H1 (cell line): ENCODE measurements around the gene SIT1. TPM values are rescaled to one million over a fixed set of nuclear protein-coding genes. Genes with fewer than 3 reads are reported as not detected.

Source experiments
- CTCF ChIA-PET: fragments of 300-600 bp; sonication (Branson Sonifier 250); formaldehyde crosslinking; loops from one replicate; lab custom pipeline; 2021; ENCODE audit not compliant: partially characterized antibody; lab: Charles Lee
- POLR2A ChIA-PET: fragments of 300-600 bp; sonication (Branson Sonifier 250); formaldehyde crosslinking; loops from one replicate; lab custom pipeline; 2021; ENCODE audit warnings: inconsistent platforms; ENCODE audit not compliant: partially characterized antibody; lab: Charles Lee
- DNase-seq, 2 experiments: peaks; one replicate each; pipeline versions ENCODE4 v3.0.0 to v3.0.0-alpha.2; 2010 to 2022; ENCODE audit warnings: low spot score in 2 of 2, low read depth in 1 of 2, mixed read lengths in 1 of 2
- FAIRE-seq: peaks from 2 replicates; lab custom pipeline; 2011; peaks lifted over from hg19 to GRCh38; lab: Jason Lieb, UNC
- H2AFZ ChIP-seq: 2 replicates; pipeline ENCODE4 v1.8.1; 2012; ENCODE audit warnings: low read length, inconsistent platforms
- H2AK5ac ChIP-seq: 2 replicates; pipeline ENCODE4 v1.6.1; 2013; ENCODE audit warnings: low read depth, low read length
- H2BK120ac ChIP-seq: replicated peaks from 2 replicates; pipeline ENCODE3; 2013; ENCODE audit warnings: low read depth, low read length, inconsistent platforms
- H2BK12ac ChIP-seq: 2 replicates; pipeline ENCODE4 v1.6.1; 2013; ENCODE audit warnings: low read depth, low read length
- H2BK15ac ChIP-seq: 2 replicates; pipeline ENCODE4 v1.6.1; 2013; ENCODE audit warnings: low read length
- H2BK20ac ChIP-seq: 2 replicates; pipeline ENCODE4 v1.6.1; 2013; ENCODE audit warnings: low read length
- H2BK5ac ChIP-seq: 2 replicates; pipeline ENCODE4 v1.6.1; 2013; ENCODE audit warnings: low read depth, low read length
- H3K14ac ChIP-seq: 2 replicates; pipeline ENCODE4 v1.6.1; 2013; ENCODE audit warnings: inconsistent platforms; ENCODE audit not compliant: insufficient read length
- H3K18ac ChIP-seq: 2 replicates; pipeline ENCODE4 v1.6.1; 2013; ENCODE audit warnings: low read length; ENCODE audit errors: extremely low read depth
- H3K23ac ChIP-seq: 2 replicates; pipeline ENCODE4 v1.6.1; 2013; ENCODE audit warnings: inconsistent platforms; ENCODE audit not compliant: insufficient read length
- H3K23me2 ChIP-seq: 2 replicates; pipeline ENCODE4 v1.6.1; 2013; ENCODE audit warnings: low read depth, low read length
- H3K27ac ChIP-seq: 2 replicates; pipeline ENCODE4 v1.6.1; 2011; ENCODE audit warnings: low read depth, low read length, inconsistent platforms
- H3K27me3 ChIP-seq, 4 experiments: replicated peaks in 1 of 4; 1 replicate in 1 of 4; 2 replicates in 3 of 4; pipeline versions ENCODE4 v1.6.1 to v1.8.1; 2011 to 2013; ENCODE audit warnings: low read length in 3 of 4, mild to moderate bottlenecking in 3 of 4, inconsistent platforms in 2 of 4, mixed read lengths in 2 of 4, moderate library complexity in 1 of 4; ENCODE audit not compliant: control insufficient read depth in 3 of 4, insufficient read depth in 3 of 4; ENCODE audit errors: extremely low read depth in 1 of 4
- H3K36me3 ChIP-seq, 4 experiments: 2 replicates each; pipeline versions ENCODE4 v1.6.1 to v1.8.1; 2011 to 2013; ENCODE audit warnings: mild to moderate bottlenecking in 4 of 4, low read length in 3 of 4, moderate library complexity in 2 of 4, control low read depth in 1 of 4, inconsistent platforms in 1 of 4; ENCODE audit not compliant: insufficient read depth in 4 of 4, control insufficient read depth in 2 of 4
- H3K4ac ChIP-seq: replicated peaks from 2 replicates; pipeline ENCODE3; 2013; ENCODE audit warnings: low read length, low read depth, mixed read lengths, inconsistent platforms; ENCODE audit not compliant: insufficient read length
- H3K4me1 ChIP-seq, 4 experiments: replicated peaks in 1 of 4; 1 replicate in 1 of 4; 2 replicates in 3 of 4; pipeline versions ENCODE4 v1.6.1 to v1.8.1; 2011 to 2013; ENCODE audit warnings: low read length in 3 of 4, inconsistent platforms in 2 of 4, mixed read lengths in 1 of 4; ENCODE audit not compliant: insufficient read depth in 4 of 4, control insufficient read depth in 3 of 4
- H3K4me2 ChIP-seq, 2 experiments: 2 replicates each; pipeline versions ENCODE4 v1.6.1 to v1.8.1; 2011 to 2013; ENCODE audit warnings: low read depth in 2 of 2, low read length in 2 of 2, control low read depth in 1 of 2, inconsistent platforms in 1 of 2, mild to moderate bottlenecking in 1 of 2; ENCODE audit not compliant: insufficient read depth in 1 of 2
- H3K4me3 ChIP-seq, 4 experiments: fragments of 200-600, 300-600 bp in 1 of 4; sonication (generic), shearing (Covaris generic), sonication (Bioruptor Twin) in 1 of 4; 2 replicates each; pipeline versions ENCODE4 v1.5.1 to v1.8.1; 2011 to 2016; ENCODE audit warnings: low read length in 4 of 4, low read depth in 3 of 4, control low read depth in 2 of 4, inconsistent platforms in 2 of 4, mild to moderate bottlenecking in 2 of 4, mixed read lengths in 1 of 4, moderate library complexity in 1 of 4; ENCODE audit not compliant: insufficient read depth in 2 of 4; ENCODE audit errors: extremely low read depth in 1 of 4
- H3K56ac ChIP-seq: replicated peaks from 2 replicates; pipeline ENCODE3; 2013; ENCODE audit warnings: low read depth, mild to moderate bottlenecking, mixed read lengths, low read length, inconsistent platforms; ENCODE audit not compliant: insufficient read length
- H3K79me1 ChIP-seq: 2 replicates; pipeline ENCODE4 v1.6.1; 2013; ENCODE audit warnings: low read depth, low read length, control low read depth
- H3K79me2 ChIP-seq, 2 experiments: 2 replicates each; pipeline versions ENCODE4 v1.6.1 to v1.8.1; 2012 to 2013; ENCODE audit warnings: low read length in 2 of 2, mild to moderate bottlenecking in 2 of 2, inconsistent platforms in 1 of 2; ENCODE audit not compliant: insufficient read depth in 2 of 2, control insufficient read depth in 1 of 2
- H3K9ac ChIP-seq, 4 experiments: replicated peaks in 1 of 4; 1 replicate in 1 of 4; 2 replicates in 3 of 4; pipeline versions ENCODE4 v1.6.1 to v1.8.1; 2011 to 2013; ENCODE audit warnings: low read depth in 3 of 4, low read length in 3 of 4, control low read depth in 2 of 4, mild to moderate bottlenecking in 2 of 4, moderate library complexity in 2 of 4, inconsistent platforms in 1 of 4; ENCODE audit errors: extremely low read depth in 1 of 4
- H3K9me3 ChIP-seq, 2 experiments: 2 replicates each; pipeline versions ENCODE4 v1.6.1 to v1.8.1; 2012 to 2013; ENCODE audit warnings: mild to moderate bottlenecking in 2 of 2, moderate library complexity in 2 of 2, control low read depth in 1 of 2, inconsistent platforms in 1 of 2, low read depth in 1 of 2, low read length in 1 of 2, mixed read lengths in 1 of 2; ENCODE audit not compliant: insufficient read depth in 2 of 2
- H4K20me1 ChIP-seq, 2 experiments: replicated peaks in 1 of 2; 2 replicates each; pipeline versions ENCODE3 to v1.8.1; 2011 to 2013; ENCODE audit warnings: inconsistent platforms in 2 of 2, low read length in 2 of 2, mild to moderate bottlenecking in 1 of 2; ENCODE audit not compliant: insufficient read depth in 2 of 2, control insufficient read depth in 1 of 2
- H4K5ac ChIP-seq: 2 replicates; pipeline ENCODE4 v1.6.1; 2013; ENCODE audit warnings: low read length, low read depth, mixed read lengths, inconsistent platforms; ENCODE audit not compliant: insufficient read length
- H4K8ac ChIP-seq: 2 replicates; pipeline ENCODE4 v1.8.0; 2013; ENCODE audit warnings: mild to moderate bottlenecking, moderate library complexity, low read length, inconsistent platforms; ENCODE audit not compliant: insufficient read depth; ENCODE audit errors: extremely low read depth
- H4K91ac ChIP-seq: replicated peaks from 2 replicates; pipeline ENCODE3; 2013; ENCODE audit warnings: low read length, mixed read lengths, inconsistent platforms; ENCODE audit not compliant: insufficient read length
- ASH2L ChIP-seq: fragments of 200-600, 300-600 bp; sonication (generic); IDR thresholded peaks from one replicate; pipeline ENCODE4 v1.7.1; 2017; ENCODE audit warnings: low read length
- CBX8 ChIP-seq: fragments of 300-800, 300-1000 bp; sonication (generic); IDR thresholded peaks from 2 replicates; pipeline ENCODE4 v1.7.1; 2016; ENCODE audit warnings: low read depth, low read length, borderline replicate concordance
- CTBP2 ChIP-seq: IDR thresholded peaks from 2 replicates; pipeline ENCODE4 v1.7.0; 2011; ENCODE audit warnings: borderline replicate concordance, mild to moderate bottlenecking, moderate library complexity, mixed read lengths, low read length; ENCODE audit not compliant: insufficient read depth, insufficient read length
- JUN ChIP-seq: IDR thresholded peaks from 2 replicates; pipeline ENCODE4 v1.6.1; 2011; ENCODE audit warnings: low read depth, mild to moderate bottlenecking, improper control_type of control experiment, low read length
- JUND ChIP-seq: IDR thresholded peaks from 2 replicates; pipeline ENCODE4 v1.6.1; 2011; ENCODE audit warnings: mild to moderate bottlenecking, improper control_type of control experiment, low read length
- PHF8 ChIP-seq: fragments of 200-600 bp; sonication (generic); conservative IDR thresholded peaks from 2 replicates; pipeline ENCODE4 v1.7.1; 2012; ENCODE audit warnings: low read depth, mild to moderate bottlenecking, inconsistent platforms, low read length, moderate library complexity
- RAD21 ChIP-seq, 2 experiments: IDR thresholded peaks in 1 of 2; conservative IDR thresholded peaks in 1 of 2; 2 replicates each; pipeline ENCODE4 v1.6.1; 2011; ENCODE audit warnings: low read depth in 2 of 2, low read length in 2 of 2, improper control_type of control experiment in 1 of 2, inconsistent platforms in 1 of 2, mild to moderate bottlenecking in 1 of 2, moderate library complexity in 1 of 2
- RFX5 ChIP-seq: IDR thresholded peaks from 2 replicates; pipeline ENCODE4 v1.6.1; 2011; ENCODE audit warnings: low read depth, low read length, improper control_type of control experiment, borderline replicate concordance
- SIN3A ChIP-seq, 2 experiments: IDR thresholded peaks in 1 of 2; conservative IDR thresholded peaks in 1 of 2; 2 replicates each; pipeline ENCODE4 v1.6.1; 2011 to 2012; ENCODE audit warnings: low read length in 2 of 2, improper control_type of control experiment in 1 of 2, low read depth in 1 of 2, mild to moderate bottlenecking in 1 of 2
- SP1 ChIP-seq: IDR thresholded peaks from 2 replicates; pipeline ENCODE4 v1.6.1; 2011; ENCODE audit warnings: low read depth, low read length
- SRF ChIP-seq: IDR thresholded peaks from 2 replicates; pipeline ENCODE4 v1.6.1; 2011; ENCODE audit warnings: mild to moderate bottlenecking, low read depth, low read length, moderate library complexity
- TAF7 ChIP-seq: optimal IDR thresholded peaks from 2 replicates; pipeline ENCODE3; 2011; ENCODE audit warnings: low read depth, mild to moderate bottlenecking, inconsistent platforms, low read length, moderate library complexity, borderline replicate concordance
- WGBS, 2 experiments: shearing (Covaris generic) in 1 of 2; methylation state at CpG; one replicate each; pipeline versions ENCODE4 v1.1.6 to v1.1.7; 2013 to 2015; ENCODE audit warnings: low lambda C conversion rate in 2 of 2, mixed read lengths in 2 of 2, inconsistent platforms in 1 of 2, low coverage in 1 of 2, missing lambda C conversion rate in 1 of 2; ENCODE audit not compliant: insufficient replicate concordance in 2 of 2, insufficient coverage in 1 of 2, insufficient read length in 1 of 2; ENCODE audit errors: extremely low coverage in 1 of 2, missing lambda C conversion rate in 1 of 2; 5-methylcytosine and 5-hydroxymethylcytosine counted together
- polyA plus RNA-seq, 7 experiments: library from polyadenylated mRNA; depleted of rRNA in 3 of 7; stranded (reverse) in 5 of 7; unstranded in 2 of 7; fragments of >200 nt in 5 of 7; fragments of 200-250 nt in 2 of 7; gene quantifications; 1 replicate in 5 of 7; 2 replicates in 1 of 7; 4 replicates in 1 of 7; pipeline versions ENCODE4 v1.2.1 to v1.2.3, GENCODE V29; 2011 to 2013; ENCODE audit warnings: missing spikeins in 2 of 7, mixed read lengths in 2 of 7
- total RNA-seq: library from RNA; stranded (reverse); fragmentation: NEBNext Ultra II Directional; extraction: Animal tissue kit (Norgen Biotek cat#: 25700); gene quantifications from 2 replicates; pipeline ENCODE4 v1.2.1, GENCODE V29; 2021
- TF ChIP-seq, protein P1 (sequence below): IDR thresholded peaks from 2 replicates; pipeline ENCODE4 v1.6.1; 2012; ENCODE audit warnings: inconsistent platforms

The SIT1 gene
- total and polyA plus RNA-seq, 2 of the 8 experiments (the other 6 are each of a cell fraction or from before 2014, with no cell fraction given) = 8.2 to 12.8 TPM

DNA sequence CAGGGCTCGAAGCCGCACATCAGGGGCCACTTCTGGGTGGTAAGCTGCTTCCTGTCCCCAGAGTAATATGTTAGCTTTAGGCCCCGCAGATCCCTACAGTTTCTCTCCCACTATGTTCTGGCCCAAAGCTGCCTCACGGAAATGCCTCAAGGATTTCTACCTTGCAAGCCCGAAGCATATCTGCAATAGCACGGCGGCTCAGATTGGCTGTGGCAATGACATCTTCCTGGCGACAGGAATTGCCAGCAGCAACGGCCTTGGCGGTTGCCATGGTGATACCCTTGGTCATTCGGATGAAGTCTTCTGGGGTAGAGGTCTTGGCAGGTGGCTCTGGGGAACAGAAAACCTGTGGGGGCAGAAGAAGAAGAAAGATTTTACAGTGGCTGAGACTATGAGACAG, 49.3 kb upstream of the SIT1 start:
- POLR2A ChIA-PET = interaction anchor here (0.7 to 14.9 kb wide), 4 partner anchors 11 to 28 kb away, joined by 3 to 158 read pairs (median 4); partner anchors contain the start of genes CREB3 and TLN1
- Histone ChIP-seq H3K36me3 (peaks cover 42 to 67% (median 65%) of the 10 kb centered on the region in 4 experiments), H2BK5ac (no peak overlapping the region), H2BK15ac (no peak overlapping the region), H3K4me2 (no peak overlapping the region), H2AK5ac (no peak overlapping the region), H2BK20ac (no peak overlapping the region), H4K8ac (no peak overlapping the region; the same call in 1 of the 2 replicates), H3K23me2 (no peaks in the 10 kb centered on the region), H4K91ac (no peak overlapping the region), H4K5ac (no peak overlapping the region), H2AFZ (no peak overlapping the region), H3K79me2 (no peaks in the 10 kb centered on the region), H3K4me3 (no peak overlapping the region), H3K18ac (no peak overlapping the region), H2BK120ac (no peak overlapping the region), H3K4me1 (no peaks in the 10 kb centered on the region), H3K14ac (no peak overlapping the region), H3K79me1 (no peaks in the 10 kb centered on the region), H3K9me3 (no peaks in the 10 kb centered on the region), H3K4ac (no peak overlapping the region), H4K20me1 (peaks cover 3 to 10% of the 10 kb centered on the region in 2 experiments), H3K56ac (no peak overlapping the region), H3K27ac (no peak overlapping the region), H3K23ac (no peak overlapping the region), H3K9ac (peak overlapping the region in 1 of 4 experiments; percentile 25; a peak in 1 of 7 replicates), H2BK12ac (no peak overlapping the region), H3K27me3 (no peaks in the 10 kb centered on the region)
- FAIRE-seq (no peak), DNase-seq (no peak)
- 90% methylated on average over 11 of the region's 11 CpGs; no CpG with 5 or more reads in 1 of the 2 experiments for WGBS, 2 experiments
- CTCF ChIA-PET = interaction anchor here (0.6 to 14.1 kb wide), 8 partner anchors 9 to 55 kb away, joined by 3 to 347 read pairs (median 42); partner anchors contain the start of genes ARHGEF39, CA9, CCDC107 and RMRP
- TF ChIP-seq TAF7 (no peak), PHF8 (no peak), RFX5 (no peak), JUND (no peak), CBX8 (no peak), CTBP2 (no peak), RAD21 (IDR thresholded peaks at IDR 0.05 in 1 of 2, conservative IDR thresholded peaks at IDR 0.05 in 1 of 2; ENCODE audit: low read depth in 2 of 2, low read length in 2 of 2) (no peak), JUN (no peak), SRF (no peak), ASH2L (no peak), SIN3A (conservative IDR thresholded peaks at IDR 0.05 in 1 of 2, IDR thresholded peaks at IDR 0.05 in 1 of 2; ENCODE audit: low read depth in 1 of 2, low read length in 2 of 2) (no peak), SP1 (no peak)
- TF ChIP-seq, protein P1, sequence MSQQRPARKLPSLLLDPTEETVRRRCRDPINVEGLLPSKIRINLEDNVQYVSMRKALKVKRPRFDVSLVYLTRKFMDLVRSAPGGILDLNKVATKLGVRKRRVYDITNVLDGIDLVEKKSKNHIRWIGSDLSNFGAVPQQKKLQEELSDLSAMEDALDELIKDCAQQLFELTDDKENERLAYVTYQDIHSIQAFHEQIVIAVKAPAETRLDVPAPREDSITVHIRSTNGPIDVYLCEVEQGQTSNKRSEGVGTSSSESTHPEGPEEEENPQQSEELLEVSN = no peak
